Amniotic epithelial cell (primary cell): ENCODE data around the gene PLAC8L1.
A peak's percentile ranks its signal among the peaks of the same experiment; 100 is the strongest.

Source experiments
- DNase-seq: peaks from one replicate; pipeline ENCODE4 v3.0.0-alpha.2; 2010; ENCODE audit warnings: low read depth

The PLAC8L1 gene

GRCh38 chr5:146079695-146080373 lies 25.5 kb downstream of the PLAC8L1 start:
- DNase-seq: peak; percentile 31

GRCh38 chr5:146078566-146078965 lies 26.8 kb downstream of the PLAC8L1 start:
- no peak for DNase-seq

GRCh38 chr5:146076455-146076854 lies 28.9 kb downstream of the PLAC8L1 start:
- no peak for DNase-seq

GRCh38 chr5:146076028-146076427 lies 29.3 kb downstream of the PLAC8L1 start:
- no peak for DNase-seq

- DNase-seq: no peak
These were observed 32.0 kb downstream of the PLAC8L1 start for GRCh38 chr5:146073239-146073900.

- no peak for DNase-seq
These were observed 32.8 kb downstream of the PLAC8L1 start for GRCh38 chr5:146072595-146072994.

- DNase-seq: no peak
These were observed 34.2 kb downstream of the PLAC8L1 start for GRCh38 chr5:146071171-146071570.

GRCh38 chr5:146070746-146071145 lies 34.6 kb downstream of the PLAC8L1 start:
- no peak for DNase-seq

- DNase-seq: no peak
These were observed 35.6 kb downstream of the PLAC8L1 start for GRCh38 chr5:146069780-146070099.

GRCh38 chr5:146068977-146069779 lies 36.2 kb downstream of the PLAC8L1 start:
- no peak for DNase-seq

GRCh38 chr5:146068206-146068605 lies 37.2 kb downstream of the PLAC8L1 start:
- DNase-seq: no peak

- no peak for DNase-seq
These were observed 38.4 kb downstream of the PLAC8L1 start for GRCh38 chr5:146066968-146067367.

GRCh38 chr5:146060221-146060585 lies 45.2 kb downstream of the PLAC8L1 start:
- no peak for DNase-seq

- no peak for DNase-seq
These were observed 45.7 kb downstream of the PLAC8L1 start for GRCh38 chr5:146059460-146060220.

- DNase-seq: no peak
These were observed 49.9 kb downstream of the PLAC8L1 start for GRCh38 chr5:146055432-146055831.

GRCh38 chr5:146052780-146053179 lies 52.6 kb downstream of the PLAC8L1 start:
- no peak for DNase-seq

GRCh38 chr5:146051678-146052077 lies 53.7 kb downstream of the PLAC8L1 start:
- peak; percentile 68 for DNase-seq

- no peak for DNase-seq
These were observed 55.3 kb downstream of the PLAC8L1 start for GRCh38 chr5:146050086-146050485.

GRCh38 chr5:146049704-146050026 lies 55.7 kb downstream of the PLAC8L1 start:
- no peak for DNase-seq

GRCh38 chr5:146048994-146049703 lies 56.2 kb downstream of the PLAC8L1 start:
- DNase-seq: peak; percentile 81

GRCh38 chr5:146047396-146047795 lies 58.0 kb downstream of the PLAC8L1 start:
- no peak for DNase-seq

GRCh38 chr5:146043722-146044121 lies 61.7 kb downstream of the PLAC8L1 start:
- no peak for DNase-seq
